NB4 (cell line): ENCODE results near the gene PITX2.

Source experiments
- MYC ChIP-seq: IDR thresholded peaks from 2 replicates; pipeline ENCODE4 v1.6.1; 2011; ENCODE audit warnings: low read depth, low read length
- POLR2A ChIP-seq: IDR thresholded peaks from 2 replicates; pipeline ENCODE4 v1.6.1; 2011; ENCODE audit warnings: mild to moderate bottlenecking; ENCODE audit not compliant: insufficient read length; ENCODE audit errors: extremely low read depth
- TF ChIP-seq, protein P1 (sequence below): IDR thresholded peaks from one replicate; pipeline ENCODE4 v1.5.1; 2012; ENCODE audit warnings: low read depth, low read length
- TF ChIP-seq, protein P2 (sequence below): IDR thresholded peaks from 2 replicates; pipeline ENCODE4 v1.6.1; 2011; ENCODE audit warnings: low read depth, low read length

DNA sequence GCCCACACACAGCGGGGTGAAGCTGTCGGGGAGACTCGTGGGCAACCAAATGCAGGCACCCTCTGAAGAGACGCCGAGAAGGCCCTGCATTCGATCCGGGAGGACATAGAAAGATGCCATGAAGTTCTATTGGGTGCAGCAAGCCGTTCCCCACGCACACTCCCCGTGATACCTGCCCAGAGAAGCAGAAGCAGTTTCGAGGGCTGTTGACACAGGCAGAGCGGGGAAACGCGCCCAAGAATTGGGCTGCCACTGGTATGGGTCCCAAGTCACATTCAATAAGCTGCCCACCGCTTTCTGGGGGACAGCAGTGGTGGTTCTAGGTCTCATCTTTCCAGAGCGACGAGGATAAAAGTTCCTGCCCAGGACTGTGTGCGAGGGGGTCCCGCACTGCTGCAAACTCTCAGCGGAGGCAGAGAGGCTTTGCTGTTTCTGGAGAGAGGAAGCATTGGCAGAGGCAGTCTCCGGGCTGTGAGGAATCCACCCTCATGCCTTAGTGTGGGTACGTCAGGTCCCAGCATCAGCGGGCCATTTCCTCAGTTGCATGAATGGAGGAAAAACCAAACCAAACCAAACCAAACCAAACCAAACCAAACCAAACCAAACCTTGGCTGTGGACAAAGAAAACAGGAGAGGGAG lies 10.1 kb downstream of the PITX2 start:
- TF ChIP-seq POLR2A, result no peak
- TF ChIP-seq, protein P1, sequence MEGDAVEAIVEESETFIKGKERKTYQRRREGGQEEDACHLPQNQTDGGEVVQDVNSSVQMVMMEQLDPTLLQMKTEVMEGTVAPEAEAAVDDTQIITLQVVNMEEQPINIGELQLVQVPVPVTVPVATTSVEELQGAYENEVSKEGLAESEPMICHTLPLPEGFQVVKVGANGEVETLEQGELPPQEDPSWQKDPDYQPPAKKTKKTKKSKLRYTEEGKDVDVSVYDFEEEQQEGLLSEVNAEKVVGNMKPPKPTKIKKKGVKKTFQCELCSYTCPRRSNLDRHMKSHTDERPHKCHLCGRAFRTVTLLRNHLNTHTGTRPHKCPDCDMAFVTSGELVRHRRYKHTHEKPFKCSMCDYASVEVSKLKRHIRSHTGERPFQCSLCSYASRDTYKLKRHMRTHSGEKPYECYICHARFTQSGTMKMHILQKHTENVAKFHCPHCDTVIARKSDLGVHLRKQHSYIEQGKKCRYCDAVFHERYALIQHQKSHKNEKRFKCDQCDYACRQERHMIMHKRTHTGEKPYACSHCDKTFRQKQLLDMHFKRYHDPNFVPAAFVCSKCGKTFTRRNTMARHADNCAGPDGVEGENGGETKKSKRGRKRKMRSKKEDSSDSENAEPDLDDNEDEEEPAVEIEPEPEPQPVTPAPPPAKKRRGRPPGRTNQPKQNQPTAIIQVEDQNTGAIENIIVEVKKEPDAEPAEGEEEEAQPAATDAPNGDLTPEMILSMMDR, result no peak
- no peak for TF ChIP-seq MYC
- TF ChIP-seq, protein P2, sequence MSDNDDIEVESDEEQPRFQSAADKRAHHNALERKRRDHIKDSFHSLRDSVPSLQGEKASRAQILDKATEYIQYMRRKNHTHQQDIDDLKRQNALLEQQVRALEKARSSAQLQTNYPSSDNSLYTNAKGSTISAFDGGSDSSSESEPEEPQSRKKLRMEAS, result no peak
